GM21526 (cell line): ENCODE data around the gene GALNS.
"Not testable (repeated sequence)": the region's sequence is repeated elsewhere in the genome, so short reads cannot be mapped to it uniquely, and the experiment has no call there.

Experiments used
- ATAC-seq: cut with Tn5 transposase; IDR thresholded peaks from one replicate; pipeline ENCODE4 v1.9.1; 2021; ENCODE audit warnings: moderate library complexity; ENCODE audit not compliant: unreplicated experiment, low FRiP score

The GALNS gene, protein sequence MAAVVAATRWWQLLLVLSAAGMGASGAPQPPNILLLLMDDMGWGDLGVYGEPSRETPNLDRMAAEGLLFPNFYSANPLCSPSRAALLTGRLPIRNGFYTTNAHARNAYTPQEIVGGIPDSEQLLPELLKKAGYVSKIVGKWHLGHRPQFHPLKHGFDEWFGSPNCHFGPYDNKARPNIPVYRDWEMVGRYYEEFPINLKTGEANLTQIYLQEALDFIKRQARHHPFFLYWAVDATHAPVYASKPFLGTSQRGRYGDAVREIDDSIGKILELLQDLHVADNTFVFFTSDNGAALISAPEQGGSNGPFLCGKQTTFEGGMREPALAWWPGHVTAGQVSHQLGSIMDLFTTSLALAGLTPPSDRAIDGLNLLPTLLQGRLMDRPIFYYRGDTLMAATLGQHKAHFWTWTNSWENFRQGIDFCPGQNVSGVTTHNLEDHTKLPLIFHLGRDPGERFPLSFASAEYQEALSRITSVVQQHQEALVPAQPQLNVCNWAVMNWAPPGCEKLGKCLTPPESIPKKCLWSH

GRCh38 chr16:88856828-88857727 is at the start of gene GALNS, which contains the start of gene TRAPPC2L:
TSS of gene GALNS (minus strand) at chr16:88856947. CDS start at chr16:88856877, 70 bp downstream.
TSS of gene TRAPPC2L (plus strand) at chr16:88857127. CDS start at chr16:88857151, 24 bp downstream.
- ATAC-seq = peak; percentile 70

- no peak for ATAC-seq
Observed at GRCh38 chr16:88906020-88906419, 49.3 kb upstream of the GALNS start.

DNA sequence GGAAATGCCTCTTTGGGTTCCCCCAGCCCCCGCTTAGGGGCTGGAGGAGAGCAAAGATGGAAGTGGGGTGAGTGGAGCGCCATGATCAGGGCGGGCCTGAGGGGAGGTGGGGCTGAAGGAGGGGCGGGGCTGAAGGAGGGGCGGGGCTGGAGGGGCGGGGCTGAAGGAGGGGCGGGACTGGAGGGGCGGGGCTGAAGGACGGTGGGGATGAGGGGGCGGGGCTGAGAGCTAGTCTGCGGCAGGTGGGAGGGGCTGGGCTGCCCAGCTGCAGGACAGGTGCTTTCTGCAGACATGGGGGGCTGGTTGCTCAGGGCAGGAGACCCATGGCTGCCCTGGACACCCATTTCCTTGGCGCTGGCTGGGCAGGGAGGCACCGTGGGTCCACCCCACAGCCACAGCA is 48.8 kb upstream of the GALNS start:
- ATAC-seq = no peak

DNA sequence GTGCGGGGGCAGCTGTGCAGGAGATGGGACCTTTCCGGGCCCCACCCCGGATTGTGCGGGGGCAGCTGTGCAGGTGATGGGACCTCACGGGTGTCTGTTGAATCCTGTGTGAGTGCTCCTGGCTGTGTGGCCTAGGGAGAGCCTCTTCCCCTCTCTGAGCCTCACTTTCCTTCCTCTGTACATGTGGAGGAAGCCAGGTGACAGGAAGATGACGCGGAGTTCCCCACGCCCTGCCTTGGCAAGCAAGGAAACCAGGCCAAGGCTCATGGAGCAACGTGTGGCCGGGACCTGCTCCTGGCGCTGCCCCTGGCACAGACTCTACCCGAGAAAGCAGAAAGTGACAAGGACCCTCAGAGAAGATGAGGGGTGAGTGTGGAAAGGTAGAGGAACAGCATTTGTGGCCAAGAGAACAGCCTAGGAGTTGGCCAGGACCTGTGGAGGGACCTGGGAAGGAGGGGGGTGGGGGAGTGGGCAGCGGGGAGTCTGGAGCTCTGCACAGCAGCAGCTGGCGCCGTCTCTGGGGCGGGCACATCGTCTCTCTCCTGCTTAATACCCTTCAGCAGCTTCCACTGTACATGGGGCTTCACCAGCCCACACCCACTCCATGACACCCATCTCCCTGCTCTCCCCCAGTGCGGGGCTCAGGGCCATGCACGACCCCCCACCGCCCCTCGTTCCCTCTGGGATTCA is 48.1 kb upstream of the GALNS start:
- no peak for ATAC-seq

DNA sequence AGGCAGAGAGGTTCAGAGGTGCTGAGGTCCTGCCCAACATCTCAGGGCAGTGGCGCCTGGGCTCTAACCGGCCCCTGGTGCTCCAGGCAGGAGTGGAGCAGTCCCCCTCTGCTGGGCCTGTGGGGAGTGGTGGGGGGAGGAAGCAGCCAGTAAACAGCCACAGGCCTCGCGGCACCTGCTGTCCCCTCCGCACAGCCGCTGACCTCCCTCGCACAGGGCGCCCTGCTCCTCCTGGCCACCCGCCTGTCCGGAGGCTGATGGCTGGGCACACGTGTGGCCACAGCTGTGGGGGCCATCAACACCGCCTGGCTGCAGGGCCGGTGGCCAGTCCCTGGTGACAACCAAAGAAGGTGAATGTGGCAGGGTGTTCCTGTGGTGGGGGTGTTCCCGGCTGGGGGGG is 46.5 kb upstream of the GALNS start:
- ATAC-seq = no peak

DNA sequence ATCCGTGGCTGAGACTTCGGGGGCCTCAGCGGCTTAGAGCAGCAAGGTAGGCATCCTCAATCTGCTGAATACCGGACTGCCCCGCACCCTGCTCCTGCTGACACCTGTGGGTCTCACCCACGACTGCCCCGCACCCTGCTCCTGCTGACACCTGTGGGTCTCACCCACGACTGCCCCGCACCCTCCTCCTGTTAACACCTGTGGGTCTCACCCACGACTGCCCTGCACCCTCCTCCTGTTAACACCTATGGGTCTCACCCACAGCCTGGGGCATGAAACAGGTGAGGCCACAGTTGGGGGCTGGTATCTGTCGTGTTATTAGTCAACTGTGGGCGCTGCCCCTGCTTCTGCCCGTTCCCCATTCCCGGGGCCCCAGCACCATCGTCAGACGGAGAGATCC is 46.0 kb upstream of the GALNS start:
- ATAC-seq = no peak

- no peak for ATAC-seq
Observed at GRCh38 chr16:88901718-88902337, 45.1 kb upstream of the GALNS start.

GRCh38 chr16:88900662-88901052 is 43.9 kb upstream of the GALNS start:
- no peak for ATAC-seq

GRCh38 chr16:88899901-88900661 is 43.3 kb upstream of the GALNS start:
- ATAC-seq = no peak

DNA sequence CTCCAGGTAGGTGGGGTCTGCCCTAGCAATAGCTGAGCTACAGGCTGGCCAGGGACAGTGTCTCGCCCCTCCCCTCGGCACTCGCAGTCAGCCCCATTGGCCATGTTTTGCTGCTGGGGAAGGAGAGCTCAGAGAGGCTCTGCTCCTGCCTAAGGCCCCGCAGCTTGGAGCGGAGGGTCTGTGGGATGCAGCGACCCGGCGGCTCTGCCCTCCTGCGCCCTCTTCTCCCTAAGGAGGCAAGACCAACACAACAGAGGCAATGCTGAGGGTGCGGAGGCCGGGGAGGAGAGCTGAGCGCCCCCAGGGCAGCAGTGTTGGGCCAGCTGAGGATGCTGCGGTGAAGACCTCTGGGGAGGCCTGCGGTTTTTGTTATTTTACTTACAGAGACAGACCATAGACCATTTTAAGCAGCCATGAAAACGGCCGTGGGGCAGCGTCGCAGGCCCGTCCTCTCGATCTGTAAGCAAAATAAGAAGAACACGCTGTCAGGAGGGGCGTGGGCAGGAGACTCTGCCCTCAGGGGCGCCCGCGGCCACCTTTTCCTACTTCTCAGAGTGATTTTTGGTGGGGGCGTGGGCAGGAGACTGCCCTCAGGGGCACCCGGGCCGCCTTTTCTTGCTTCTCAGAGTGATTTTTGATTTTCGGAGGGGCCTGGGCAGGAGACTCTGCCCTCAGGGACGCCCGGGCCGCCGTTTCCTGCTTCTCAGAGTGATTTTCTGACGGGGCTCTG is 41.1 kb upstream of the GALNS start:
- ATAC-seq = no peak

- ATAC-seq = no peak
Observed at GRCh38 chr16:88896238-88897070, 39.7 kb upstream of the GALNS start.

- ATAC-seq = no peak
Observed at GRCh38 chr16:88895335-88895734, 38.6 kb upstream of the GALNS start.

- ATAC-seq = no peak
Observed at GRCh38 chr16:88894681-88895300, 38.0 kb upstream of the GALNS start.

DNA sequence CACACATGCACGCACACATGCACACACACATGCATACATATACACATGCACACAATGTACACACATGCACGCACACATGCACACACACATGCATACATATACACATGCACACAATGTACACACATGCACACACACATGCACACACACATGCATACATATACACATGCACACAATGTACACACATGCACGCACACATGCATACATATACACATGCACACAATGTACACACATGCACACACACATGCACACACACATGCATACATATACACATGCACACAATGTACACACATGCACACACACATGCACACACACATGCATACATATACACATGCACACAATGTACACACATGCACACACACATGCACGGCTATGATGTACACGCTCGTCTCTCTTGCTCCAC is 37.5 kb upstream of the GALNS start:
- not testable (repeated sequence) for ATAC-seq

- ATAC-seq = no peak
Observed at GRCh38 chr16:88893127-88893968, 36.6 kb upstream of the GALNS start.

GRCh38 chr16:88892065-88892464 is 35.3 kb upstream of the GALNS start:
- no peak for ATAC-seq

- no peak for ATAC-seq
Observed at GRCh38 chr16:88891083-88891482, 34.3 kb upstream of the GALNS start.
